Measurements from ENCODE around the gene DRD1.
"Not testable (repeated sequence)": the region's sequence is repeated elsewhere in the genome, so short reads cannot be mapped to it uniquely, and the experiment has no call there.

Gene DRD1

GRCh38 chr5:175434800-175435199, 9.2 kb downstream of the DRD1 start:
- Mint-ChIP-seq H3K9me3 (no peaks in the 10 kb centered on the region), H3K4me1 (no peaks in the 10 kb centered on the region), H3K4me3 (no peak overlapping the region), H3K27ac (no peak overlapping the region), H3K36me3 (no peaks in the 10 kb centered on the region), H3K27me3 (peaks cover 17% of the 10 kb centered on the region)
- DNase-seq (ENCODE audit: low spot score in 2 of 2) (no peak), ATAC-seq (ENCODE audit: low read depth) (no peak)

GRCh38 chr5:175427762-175428161, 16.2 kb downstream of the DRD1 start:
- Mint-ChIP-seq H3K36me3 (no peaks in the 10 kb centered on the region), H3K4me1 (no peaks in the 10 kb centered on the region), H3K27ac (no peak overlapping the region), H3K9me3 (peaks cover 6% of the 10 kb centered on the region), H3K4me3 (no peak overlapping the region), H3K27me3 (peaks cover 7% of the 10 kb centered on the region)
- DNase-seq (ENCODE audit: low spot score in 2 of 2) (no peak), ATAC-seq (ENCODE audit: low read depth) (no peak)

DNA sequence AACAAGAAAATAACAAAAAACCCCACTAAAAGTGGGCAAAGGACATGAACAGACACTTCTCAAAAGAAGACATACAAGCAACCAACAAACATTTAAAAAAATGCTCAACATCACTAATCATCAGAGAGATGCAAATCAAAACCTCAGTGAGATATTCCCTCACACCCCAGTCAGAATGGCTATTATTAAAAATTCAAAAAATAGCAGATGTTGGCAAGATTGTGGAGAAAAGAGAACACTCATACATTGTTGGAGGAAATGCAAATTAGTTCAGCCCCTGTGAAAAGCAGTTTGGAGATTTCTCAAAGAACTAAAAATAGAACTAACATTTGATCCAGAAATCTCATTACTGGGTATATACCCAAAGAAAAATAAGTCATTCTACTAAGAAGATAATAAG, 19.4 kb downstream of the DRD1 start:
- not testable (repeated sequence) for H3K27ac Mint-ChIP-seq; ATAC-seq (ENCODE audit: low read depth); H3K36me3 Mint-ChIP-seq; H3K4me1 Mint-ChIP-seq; DNase-seq (ENCODE audit: low spot score in 2 of 2); H3K4me3 Mint-ChIP-seq
- H3K27me3 Mint-ChIP-seq = peaks cover 17% of the 10 kb centered on the region
- H3K9me3 Mint-ChIP-seq = peaks cover 12% of the 10 kb centered on the region

GRCh38 chr5:175422058-175422457, 21.9 kb downstream of the DRD1 start:
- Mint-ChIP-seq H3K27me3 (peaks cover 23% of the 10 kb centered on the region), H3K36me3 (peaks cover 3% of the 10 kb centered on the region), H3K4me1 (no peaks in the 10 kb centered on the region), H3K9me3 (peaks cover 6% of the 10 kb centered on the region), H3K27ac (no peak overlapping the region), H3K4me3 (no peak overlapping the region)
- DNase-seq (ENCODE audit: low spot score in 2 of 2) (no peak), ATAC-seq (ENCODE audit: low read depth) (no peak)

- peaks cover 24% of the 10 kb centered on the region for H3K27me3 Mint-ChIP-seq
- no peaks in the 10 kb centered on the region for H3K4me1 Mint-ChIP-seq
- ATAC-seq (ENCODE audit: low read depth) (no peak), DNase-seq (ENCODE audit: low spot score in 2 of 2) (no peak)
- peaks cover 8% of the 10 kb centered on the region for H3K9me3 Mint-ChIP-seq
- no peak overlapping the region for H3K27ac Mint-ChIP-seq
- H3K4me3 Mint-ChIP-seq = no peak overlapping the region
- H3K36me3 Mint-ChIP-seq = peaks cover 5% of the 10 kb centered on the region
Measured at GRCh38 chr5:175420383-175420782, 23.6 kb downstream of the DRD1 start.

- Mint-ChIP-seq H3K27me3 (peaks cover 24% of the 10 kb centered on the region), H3K9me3 (peaks cover 8% of the 10 kb centered on the region), H3K4me1 (no peaks in the 10 kb centered on the region), H3K27ac (no peak overlapping the region), H3K4me3 (no peak overlapping the region), H3K36me3 (peaks cover 5% of the 10 kb centered on the region)
- ATAC-seq (ENCODE audit: low read depth) (no peak), DNase-seq (ENCODE audit: low spot score in 2 of 2) (no peak)
Measured at GRCh38 chr5:175418251-175418650, 25.7 kb downstream of the DRD1 start.

- Mint-ChIP-seq H3K27me3 (peaks cover 24% of the 10 kb centered on the region), H3K4me1 (no peaks in the 10 kb centered on the region), H3K27ac (no peak overlapping the region), H3K9me3 (peaks cover 7% of the 10 kb centered on the region), H3K4me3 (no peak overlapping the region), H3K36me3 (peaks cover 5% of the 10 kb centered on the region)
- DNase-seq (ENCODE audit: low spot score in 2 of 2) (no peak), ATAC-seq (ENCODE audit: low read depth) (no peak)
Measured at GRCh38 chr5:175417384-175417783, 26.6 kb downstream of the DRD1 start.

GRCh38 chr5:175415303-175415702, 28.7 kb downstream of the DRD1 start:
- ATAC-seq (ENCODE audit: low read depth) (no peak), DNase-seq (ENCODE audit: low spot score in 2 of 2) (no peak)
- H3K4me1 Mint-ChIP-seq = no peaks in the 10 kb centered on the region
- no peak overlapping the region for H3K27ac Mint-ChIP-seq
- no peak overlapping the region for H3K4me3 Mint-ChIP-seq
- H3K36me3 Mint-ChIP-seq = peaks cover 3% of the 10 kb centered on the region
- H3K27me3 Mint-ChIP-seq = peaks cover 16% of the 10 kb centered on the region
- H3K9me3 Mint-ChIP-seq = peaks cover 3% of the 10 kb centered on the region

DNA sequence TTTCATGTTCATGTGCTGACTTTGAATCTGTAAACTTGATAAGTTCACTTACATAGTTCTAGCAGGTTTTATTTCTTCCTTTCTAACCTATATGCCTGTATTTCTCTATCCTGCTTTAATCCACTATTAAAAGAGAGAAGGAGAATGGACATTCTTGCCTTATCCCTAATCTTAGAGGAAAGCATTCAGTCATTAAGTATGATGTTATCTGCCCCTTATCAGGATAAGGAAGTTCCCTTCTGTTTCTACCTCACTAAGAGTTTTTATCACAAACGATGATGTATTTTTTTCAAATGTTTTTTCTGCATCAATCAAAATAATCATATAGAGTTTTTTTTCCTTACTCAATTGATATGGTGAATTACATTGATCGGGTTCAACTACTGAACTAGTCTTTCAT, 33.1 kb downstream of the DRD1 start:
- Mint-ChIP-seq H3K27ac (no peak overlapping the region), H3K4me3 (no peak overlapping the region)

DNA sequence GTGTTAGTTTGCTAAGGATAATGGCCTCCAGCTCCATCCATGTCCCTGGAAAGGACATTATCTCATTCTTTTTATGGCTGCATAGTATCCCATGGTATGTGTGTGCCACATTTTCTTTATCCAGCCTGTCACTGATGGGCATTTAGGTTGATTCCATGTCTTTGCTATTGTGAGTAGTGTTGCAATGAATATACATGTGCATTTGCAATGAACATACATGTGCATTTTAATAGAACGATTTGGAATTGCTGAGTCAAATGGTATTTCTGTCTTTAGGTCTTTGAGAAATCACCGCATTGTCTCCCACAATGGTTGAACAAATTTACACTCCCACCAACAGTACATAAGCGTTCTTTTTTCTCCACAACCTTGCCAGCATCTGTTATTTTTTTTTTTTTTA, 37.7 kb downstream of the DRD1 start:
- H3K27me3 Mint-ChIP-seq = no peaks in the 10 kb centered on the region

More for the DNA sequence above, 33.1 kb downstream of the DRD1 start:
- Mint-ChIP-seq H3K27me3 (peaks cover 7% of the 10 kb centered on the region), H3K9me3 (peaks cover 2% of the 10 kb centered on the region), H3K36me3 (peaks cover 1% of the 10 kb centered on the region), H3K4me1 (no peaks in the 10 kb centered on the region)
- DNase-seq (ENCODE audit: low spot score in 2 of 2) = no peak
- ATAC-seq (ENCODE audit: low read depth) = no peak

GRCh38 chr5:175397590-175398297, 46.2 kb downstream of the DRD1 start:
- not testable (repeated sequence) for H3K27ac Mint-ChIP-seq; H3K9me3 Mint-ChIP-seq; ATAC-seq (ENCODE audit: low read depth); H3K36me3 Mint-ChIP-seq; H3K4me1 Mint-ChIP-seq; H3K27me3 Mint-ChIP-seq; H3K4me3 Mint-ChIP-seq; DNase-seq (ENCODE audit: low spot score in 2 of 2)

More for the DNA sequence above, 37.7 kb downstream of the DRD1 start:
- Mint-ChIP-seq H3K36me3 (no peaks in the 10 kb centered on the region), H3K4me1 (no peaks in the 10 kb centered on the region), H3K9me3 (no peaks in the 10 kb centered on the region), H3K4me3 (no peak overlapping the region), H3K27ac (no peak overlapping the region)
- no peak for ATAC-seq (ENCODE audit: low read depth)
- no peak for DNase-seq (ENCODE audit: low spot score in 2 of 2)

GRCh38 chr5:175395430-175395829, 48.6 kb downstream of the DRD1 start:
- ATAC-seq (ENCODE audit: low read depth); H3K9me3 Mint-ChIP-seq; H3K27me3 Mint-ChIP-seq; H3K4me3 Mint-ChIP-seq; H3K4me1 Mint-ChIP-seq; H3K27ac Mint-ChIP-seq; DNase-seq (ENCODE audit: low spot score in 2 of 2); H3K36me3 Mint-ChIP-seq: not testable (repeated sequence)

DNA sequence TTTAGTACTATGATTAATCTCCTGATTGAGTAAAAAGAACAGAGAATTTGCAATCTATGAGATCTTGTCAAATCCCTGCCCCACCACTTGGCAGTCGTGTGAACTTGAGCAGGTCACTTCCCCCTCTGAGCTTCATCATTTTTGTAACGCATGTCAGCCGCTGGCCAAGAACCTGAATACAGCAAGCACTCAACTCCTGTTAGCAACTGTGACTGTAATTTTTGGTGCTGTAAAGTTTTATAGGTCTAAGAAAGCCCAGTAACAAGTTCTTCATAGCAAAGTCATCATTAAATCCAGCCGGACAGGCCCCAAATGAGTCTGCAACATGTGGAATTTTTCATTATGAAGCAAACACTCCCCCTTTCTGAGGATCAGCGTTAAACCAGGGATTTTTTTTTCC, 49.4 kb downstream of the DRD1 start:
- no peaks in the 10 kb centered on the region for H3K4me1 Mint-ChIP-seq
- no peak for DNase-seq (ENCODE audit: low spot score in 2 of 2)
- no peaks in the 10 kb centered on the region for H3K36me3 Mint-ChIP-seq
- no peak for ATAC-seq (ENCODE audit: low read depth)
- no peak overlapping the region for H3K27ac Mint-ChIP-seq
- no peaks in the 10 kb centered on the region for H3K9me3 Mint-ChIP-seq
- H3K27me3 Mint-ChIP-seq = peaks cover 8% of the 10 kb centered on the region
- no peak overlapping the region for H3K4me3 Mint-ChIP-seq

DNA sequence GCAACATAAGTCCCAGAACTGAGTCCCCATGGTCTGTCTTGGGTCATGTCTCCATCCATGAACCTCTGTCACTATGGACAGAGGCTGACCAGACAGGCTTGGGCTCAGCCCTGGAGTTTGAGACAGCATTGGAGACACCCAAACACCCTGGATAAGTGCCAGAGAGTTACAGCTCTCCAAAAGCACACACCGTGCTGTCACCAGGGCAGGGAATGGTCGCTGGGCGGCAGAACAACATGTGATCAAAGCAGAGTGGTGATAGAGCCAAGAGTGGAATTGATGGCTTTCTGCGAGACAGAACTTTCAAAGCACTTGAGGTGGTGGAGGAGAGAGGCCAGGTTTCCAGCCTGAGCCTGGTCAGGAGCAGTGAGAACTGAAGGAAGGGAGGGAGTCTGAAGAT, 50.1 kb downstream of the DRD1 start:
- ATAC-seq (ENCODE audit: low read depth) (no peak), DNase-seq (ENCODE audit: low spot score in 2 of 2) (no peak)
- H3K27me3 Mint-ChIP-seq = peaks cover 8% of the 10 kb centered on the region
- H3K9me3 Mint-ChIP-seq = no peaks in the 10 kb centered on the region
- no peaks in the 10 kb centered on the region for H3K36me3 Mint-ChIP-seq
- H3K27ac Mint-ChIP-seq = no peak overlapping the region
- H3K4me3 Mint-ChIP-seq = no peak overlapping the region
- H3K4me1 Mint-ChIP-seq = no peaks in the 10 kb centered on the region

DNA sequence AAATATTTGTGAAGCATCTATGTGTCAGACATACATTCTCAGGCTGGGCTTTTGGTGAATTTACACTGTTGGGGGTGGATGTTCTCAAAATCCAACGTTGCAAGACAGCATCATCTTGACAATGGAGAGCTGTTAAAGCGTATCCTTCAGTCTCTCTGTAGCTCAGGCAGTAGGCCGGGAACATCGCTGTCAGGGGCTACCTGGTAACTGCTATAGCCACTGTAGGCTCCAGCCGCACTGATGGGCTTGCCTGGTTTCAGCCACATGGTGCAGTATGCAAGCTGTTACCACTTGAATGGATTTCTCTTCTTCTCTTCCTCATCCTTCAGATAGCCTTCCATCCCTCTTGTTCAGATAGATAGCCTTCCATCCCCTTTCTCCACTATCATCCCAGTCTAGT, 51.7 kb downstream of the DRD1 start:
- ATAC-seq (ENCODE audit: low read depth) (no peak), DNase-seq (ENCODE audit: low spot score in 2 of 2) (no peak)
- Mint-ChIP-seq H3K36me3 (no peaks in the 10 kb centered on the region), H3K9me3 (no peaks in the 10 kb centered on the region), H3K27ac (no peak overlapping the region), H3K4me1 (no peaks in the 10 kb centered on the region), H3K4me3 (no peak overlapping the region), H3K27me3 (peaks cover 6% of the 10 kb centered on the region)
